Fibroblast of villous mesenchyme (primary cell): ENCODE data around the gene PLK2. TPM values are rescaled to one million over a fixed set of nuclear protein-coding genes. Genes with fewer than 3 reads are reported as not detected.

ENCODE experiments used
- DNase-seq: peaks from one replicate; pipeline ENCODE4 v3.0.0-alpha.2; 2010; ENCODE audit warnings: low read depth
- H3K4me3 ChIP-seq: 2 replicates; pipeline ENCODE4 v1.5.1; 2011; ENCODE audit warnings: low read depth, mild to moderate bottlenecking, low read length
- total RNA-seq: library from RNA; depleted of rRNA; stranded (reverse); fragments of >200 nt; gene quantifications from 2 replicates; pipeline ENCODE4 v1.2.3, GENCODE V29; 2012
- TF ChIP-seq, protein P1 (sequence below): IDR thresholded peaks from 2 replicates; pipeline ENCODE4 v1.5.1; 2012; ENCODE audit warnings: low read depth, mild to moderate bottlenecking, low read length; ENCODE audit not compliant: insufficient read depth

PLK2 gene
- total RNA-seq, 1 donor = 297 TPM

DNA sequence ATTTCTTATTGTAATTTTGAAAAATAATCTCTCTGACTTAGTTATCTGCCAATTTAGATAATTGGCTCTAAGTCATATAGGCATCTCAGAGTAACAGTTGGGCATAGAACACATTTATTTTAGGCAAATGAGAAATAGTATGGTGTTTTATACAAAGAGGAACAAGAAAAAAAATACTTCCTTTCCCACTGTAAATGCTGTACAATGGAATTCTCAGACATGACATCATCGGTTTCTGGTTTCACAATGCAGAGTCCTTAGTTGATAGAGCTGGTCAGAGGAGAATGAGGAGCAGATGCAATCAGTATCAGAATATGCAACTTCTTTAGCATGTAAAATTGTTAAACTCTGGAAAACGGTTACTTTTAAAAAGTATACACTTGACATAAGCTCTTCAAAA is 49.4 kb downstream of the PLK2 start:
- TF ChIP-seq, protein P1, sequence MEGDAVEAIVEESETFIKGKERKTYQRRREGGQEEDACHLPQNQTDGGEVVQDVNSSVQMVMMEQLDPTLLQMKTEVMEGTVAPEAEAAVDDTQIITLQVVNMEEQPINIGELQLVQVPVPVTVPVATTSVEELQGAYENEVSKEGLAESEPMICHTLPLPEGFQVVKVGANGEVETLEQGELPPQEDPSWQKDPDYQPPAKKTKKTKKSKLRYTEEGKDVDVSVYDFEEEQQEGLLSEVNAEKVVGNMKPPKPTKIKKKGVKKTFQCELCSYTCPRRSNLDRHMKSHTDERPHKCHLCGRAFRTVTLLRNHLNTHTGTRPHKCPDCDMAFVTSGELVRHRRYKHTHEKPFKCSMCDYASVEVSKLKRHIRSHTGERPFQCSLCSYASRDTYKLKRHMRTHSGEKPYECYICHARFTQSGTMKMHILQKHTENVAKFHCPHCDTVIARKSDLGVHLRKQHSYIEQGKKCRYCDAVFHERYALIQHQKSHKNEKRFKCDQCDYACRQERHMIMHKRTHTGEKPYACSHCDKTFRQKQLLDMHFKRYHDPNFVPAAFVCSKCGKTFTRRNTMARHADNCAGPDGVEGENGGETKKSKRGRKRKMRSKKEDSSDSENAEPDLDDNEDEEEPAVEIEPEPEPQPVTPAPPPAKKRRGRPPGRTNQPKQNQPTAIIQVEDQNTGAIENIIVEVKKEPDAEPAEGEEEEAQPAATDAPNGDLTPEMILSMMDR = no peak
- H3K4me3 ChIP-seq = no peak overlapping the region
- peak; percentile 61 for DNase-seq

DNA sequence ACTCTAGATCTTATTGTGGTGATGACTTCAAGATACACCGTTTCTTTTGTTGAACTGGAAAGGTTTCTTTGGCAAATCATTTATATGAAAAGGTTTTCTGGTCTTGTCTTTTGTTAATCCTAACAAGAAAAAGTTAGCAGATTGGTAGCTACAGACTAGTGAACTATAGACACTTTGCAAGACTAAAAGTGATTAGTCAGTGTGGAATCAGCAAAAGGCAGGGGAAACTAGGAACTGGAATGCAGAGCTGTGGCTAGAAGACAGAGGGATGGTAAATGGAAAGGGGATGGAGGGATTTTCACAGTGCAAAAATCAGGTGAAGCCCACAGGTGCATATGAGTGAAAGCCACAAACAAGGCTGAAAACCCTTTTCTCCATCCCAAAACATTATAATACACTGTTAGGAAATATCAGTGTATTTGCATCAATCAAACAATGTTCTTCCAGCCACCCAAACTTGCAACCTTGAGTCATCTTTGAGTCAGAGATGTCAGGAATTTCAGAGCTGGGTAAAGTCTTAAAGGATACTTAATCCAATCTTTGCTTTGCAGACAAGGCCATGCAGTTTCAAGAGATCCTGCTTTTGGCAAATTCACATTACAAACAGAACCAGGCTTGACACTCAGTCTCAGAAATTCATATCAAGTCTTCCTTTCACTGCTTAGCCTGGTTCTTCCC is 52.7 kb downstream of the PLK2 start:
- H3K4me3 ChIP-seq = no peak overlapping the region
- TF ChIP-seq, protein P1 = no peak

DNA sequence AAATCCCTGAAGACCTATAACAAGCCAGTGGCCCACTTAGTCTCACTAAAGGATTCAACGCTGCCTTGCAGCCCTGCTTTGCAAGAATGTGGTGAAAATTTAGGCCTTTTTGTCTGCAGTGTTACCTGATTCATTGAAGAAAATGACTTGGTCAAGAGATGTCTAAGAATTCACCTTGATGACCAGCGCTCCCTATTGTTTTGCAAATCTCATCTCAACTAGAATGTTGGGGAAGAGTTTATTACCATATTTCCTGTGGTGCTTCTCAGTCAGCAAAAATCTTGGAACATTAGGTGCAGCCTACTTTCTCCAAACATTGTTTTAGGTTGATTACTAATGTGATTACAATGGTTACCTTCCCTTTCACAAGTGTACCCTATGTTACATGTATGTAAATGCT is 53.5 kb downstream of the PLK2 start:
- no peak for DNase-seq
- no peak overlapping the region for H3K4me3 ChIP-seq
- TF ChIP-seq, protein P1 = no peak

More for the DNA sequence above, 52.7 kb downstream of the PLK2 start:
- peak; percentile 20 for DNase-seq

DNA sequence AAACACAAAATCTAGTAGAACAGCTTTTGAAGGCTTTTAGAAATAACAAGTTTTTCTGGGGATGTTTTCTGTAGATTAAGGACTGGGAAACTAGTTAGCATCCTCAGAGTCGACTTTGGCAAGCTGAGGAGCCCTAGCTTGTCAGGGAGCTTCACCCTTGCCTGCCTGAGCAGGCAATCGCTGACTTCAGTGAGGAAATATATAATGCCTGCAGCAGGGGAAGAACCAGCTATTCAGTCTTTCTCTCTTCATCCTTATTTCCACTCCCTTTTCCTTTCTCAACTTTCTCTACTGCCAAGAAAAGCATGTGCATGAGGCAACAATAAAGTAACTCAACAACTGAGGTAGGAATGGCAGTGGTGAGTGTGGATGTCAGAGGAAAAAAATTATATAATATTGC is 54.7 kb downstream of the PLK2 start:
- DNase-seq = no peak
- TF ChIP-seq, protein P1 = no peak
- no peak overlapping the region for H3K4me3 ChIP-seq

DNA sequence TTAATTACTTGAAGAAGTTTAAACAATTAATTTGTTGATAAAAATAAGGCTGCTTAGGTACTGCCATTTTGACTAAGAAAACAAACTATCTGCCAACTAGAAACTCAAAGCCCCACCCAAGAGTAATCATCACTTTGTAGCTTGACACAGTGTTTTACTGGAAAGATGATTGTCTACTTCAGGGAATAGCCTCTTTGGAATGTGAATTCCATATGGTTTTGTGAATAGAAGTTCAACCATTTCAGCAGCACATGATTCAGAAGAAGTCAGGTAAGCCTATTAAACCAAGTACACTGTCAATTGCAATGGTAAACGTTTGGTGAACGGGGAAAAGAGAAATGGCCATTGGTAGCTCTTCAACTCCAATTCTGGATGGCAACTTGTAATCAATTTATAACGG is 55.2 kb downstream of the PLK2 start:
- DNase-seq = no peak
- TF ChIP-seq, protein P1 = no peak
- H3K4me3 ChIP-seq = no peak overlapping the region

Other genes with a start within 250 kb of the PLK2 start
- gene GAPT, start 31.3 kb upstream of the PLK2 start, total RNA-seq = not detected in 2 replicates
- gene RAB3C, start 123.0 kb upstream of the PLK2 start, total RNA-seq = not detected in 2 replicates